HEK293 (cell line): Measurements from ENCODE around the gene HOXB1.
A peak's percentile ranks its signal among the peaks of the same experiment; 100 is the strongest.

Source experiments
- CTCF ChIA-PET: fragments of 350-600 bp; formaldehyde crosslinking; extraction: SDS; loops from one replicate; lab custom pipeline; 2021; ENCODE audit warnings: antibody characterized with exemption; lab: Yijun Ruan, JAX
- POLR2A ChIA-PET: fragments of 300-600 bp; formaldehyde crosslinking; extraction: SDS; loops from one replicate; lab custom pipeline; 2020; ENCODE audit warnings: antibody characterized with exemption, inconsistent platforms; lab: Yijun Ruan, JAX
- H3K27ac ChIP-seq: fragments of 200-500 bp; sonication (Bioruptor generic); 2 replicates; pipeline ENCODE4 v1.5.1; 2014; ENCODE audit warnings: low read depth, low read length, control low read depth, inconsistent platforms; ENCODE audit errors: extremely low read depth
- H3K36me3 ChIP-seq, 2 experiments: fragments of 200-500 bp in 1 of 2; sonication (Bioruptor generic) in 1 of 2; 1 replicate in 1 of 2; 2 replicates in 1 of 2; pipeline ENCODE4 v1.5.1; 2014 to 2017; ENCODE audit warnings: inconsistent platforms in 2 of 2, low read length in 2 of 2; ENCODE audit not compliant: control insufficient read depth in 2 of 2, insufficient read depth in 1 of 2
- H3K4me1 ChIP-seq: fragments of 200-500 bp; sonication (Bioruptor generic); 2 replicates; pipeline ENCODE4 v1.5.1; 2014; ENCODE audit warnings: mild to moderate bottlenecking, low read length, inconsistent platforms; ENCODE audit not compliant: control insufficient read depth, insufficient read depth
- H3K4me3 ChIP-seq: 2 replicates; pipeline ENCODE4 v1.5.1; 2011; ENCODE audit warnings: low read depth, mild to moderate bottlenecking, control low read depth, low read length, moderate library complexity
- H3K9me3 ChIP-seq: fragments of 200-500 bp; sonication (Bioruptor generic); 2 replicates; pipeline ENCODE4 v1.5.1; 2014; ENCODE audit warnings: low read depth, low read length, inconsistent platforms; ENCODE audit not compliant: control insufficient read depth, insufficient read depth
- EGR2 ChIP-seq: fragments of 450-650 bp; formaldehyde crosslinking; IDR thresholded peaks from 2 replicates; pipeline ENCODE4 v1.5.1; 2016; ENCODE audit warnings: low read depth, missing biosample characterization, missing genetic modification characterization
- FEZF1 ChIP-seq: fragments of 450-650 bp; formaldehyde crosslinking; IDR thresholded peaks from 2 replicates; pipeline ENCODE4 v1.5.1; 2016; ENCODE audit warnings: missing biosample characterization, missing genetic modification characterization
- HOXD13 ChIP-seq: sonication (generic); formaldehyde crosslinking; IDR thresholded peaks from 2 replicates; pipeline ENCODE4 v1.8.0; 2022; ENCODE audit warnings: missing genetic modification reagents, borderline replicate concordance
- KLF7 ChIP-seq: fragments of 450-650 bp; formaldehyde crosslinking; IDR thresholded peaks from 2 replicates; pipeline ENCODE4 v1.5.1; 2016; ENCODE audit warnings: missing biosample characterization, missing genetic modification characterization, borderline replicate concordance
- SP2 ChIP-seq: fragments of 450-650 bp; formaldehyde crosslinking; IDR thresholded peaks from 2 replicates; pipeline ENCODE4 v1.5.1; 2016; ENCODE audit warnings: missing biosample characterization, missing genetic modification characterization
- SP3 ChIP-seq: fragments of 450-650 bp; formaldehyde crosslinking; IDR thresholded peaks from 2 replicates; pipeline ENCODE4 v1.5.1; 2016; ENCODE audit warnings: missing biosample characterization, missing genetic modification characterization
- ZBTB48 ChIP-seq: fragments of 450-650 bp; formaldehyde crosslinking; IDR thresholded peaks from 2 replicates; pipeline ENCODE4 v1.5.1; 2016; ENCODE audit warnings: missing biosample characterization, missing genetic modification characterization
- ZFHX2 ChIP-seq: fragments of 450-650 bp; formaldehyde crosslinking; conservative IDR thresholded peaks from 2 replicates; pipeline ENCODE4 v1.5.1; 2016; ENCODE audit warnings: missing biosample characterization, missing genetic modification characterization
- ZNF2 ChIP-seq: fragments of 450-650 bp; formaldehyde crosslinking; IDR thresholded peaks from 2 replicates; pipeline ENCODE4 v1.5.1; 2016; ENCODE audit warnings: missing biosample characterization, missing genetic modification characterization
- ZNF214 ChIP-seq: fragments of 450-650 bp; formaldehyde crosslinking; IDR thresholded peaks from 2 replicates; pipeline ENCODE4 v1.5.1; 2017; ENCODE audit warnings: missing biosample characterization, mild to moderate bottlenecking, missing genetic modification characterization, borderline replicate concordance
- ZNF223 ChIP-seq: fragments of 450-650 bp; formaldehyde crosslinking; IDR thresholded peaks from 2 replicates; pipeline ENCODE4 v1.5.1; 2016; ENCODE audit warnings: missing biosample characterization, missing genetic modification characterization
- ZNF292 ChIP-seq: fragments of 450-650 bp; formaldehyde crosslinking; IDR thresholded peaks from 2 replicates; pipeline ENCODE4 v1.5.1; 2016; ENCODE audit warnings: low read depth, missing biosample characterization, missing genetic modification characterization, borderline replicate concordance
- ZNF335 ChIP-seq: fragments of 450-650 bp; formaldehyde crosslinking; conservative IDR thresholded peaks from 2 replicates; pipeline ENCODE4 v1.5.1; 2016; ENCODE audit warnings: missing biosample characterization, missing genetic modification characterization
- ZNF596 ChIP-seq: fragments of 450-650 bp; IDR thresholded peaks from 2 replicates; pipeline ENCODE4 v1.5.0; 2018; ENCODE audit warnings: missing biosample characterization, mild to moderate bottlenecking, missing genetic modification characterization, moderate library complexity
- ZNF600 ChIP-seq: fragments of 450-650 bp; formaldehyde crosslinking; IDR thresholded peaks from 2 replicates; pipeline ENCODE4 v1.5.1; 2016; ENCODE audit warnings: missing biosample characterization, missing genetic modification characterization
- ZNF629 ChIP-seq: fragments of 450-650 bp; formaldehyde crosslinking; IDR thresholded peaks from 2 replicates; pipeline ENCODE4 v1.5.1; 2017; ENCODE audit warnings: missing biosample characterization, missing genetic modification characterization
- ZSCAN30 ChIP-seq: fragments of 450-650 bp; IDR thresholded peaks from 2 replicates; pipeline ENCODE4 v1.5.1; 2018; ENCODE audit warnings: missing biosample characterization, mild to moderate bottlenecking, missing genetic modification characterization, moderate library complexity
- TF ChIP-seq, protein P1 (sequence below): fragments of 450-650 bp; formaldehyde crosslinking; IDR thresholded peaks from 2 replicates; pipeline ENCODE4 v1.5.1; 2016; ENCODE audit warnings: missing biosample characterization, missing genetic modification characterization
- TF ChIP-seq, protein P2 (sequence below): fragments of 450-650 bp; formaldehyde crosslinking; optimal IDR thresholded peaks from 2 replicates; pipeline ENCODE3; 2016; ENCODE audit warnings: missing biosample characterization, mild to moderate bottlenecking, missing genetic modification characterization
- TF ChIP-seq, protein P3 (sequence below): fragments of 450-650 bp; formaldehyde crosslinking; IDR thresholded peaks from 2 replicates; pipeline ENCODE4 v1.5.1; 2016; ENCODE audit warnings: missing biosample characterization, missing genetic modification characterization

HOXB1 gene

DNA sequence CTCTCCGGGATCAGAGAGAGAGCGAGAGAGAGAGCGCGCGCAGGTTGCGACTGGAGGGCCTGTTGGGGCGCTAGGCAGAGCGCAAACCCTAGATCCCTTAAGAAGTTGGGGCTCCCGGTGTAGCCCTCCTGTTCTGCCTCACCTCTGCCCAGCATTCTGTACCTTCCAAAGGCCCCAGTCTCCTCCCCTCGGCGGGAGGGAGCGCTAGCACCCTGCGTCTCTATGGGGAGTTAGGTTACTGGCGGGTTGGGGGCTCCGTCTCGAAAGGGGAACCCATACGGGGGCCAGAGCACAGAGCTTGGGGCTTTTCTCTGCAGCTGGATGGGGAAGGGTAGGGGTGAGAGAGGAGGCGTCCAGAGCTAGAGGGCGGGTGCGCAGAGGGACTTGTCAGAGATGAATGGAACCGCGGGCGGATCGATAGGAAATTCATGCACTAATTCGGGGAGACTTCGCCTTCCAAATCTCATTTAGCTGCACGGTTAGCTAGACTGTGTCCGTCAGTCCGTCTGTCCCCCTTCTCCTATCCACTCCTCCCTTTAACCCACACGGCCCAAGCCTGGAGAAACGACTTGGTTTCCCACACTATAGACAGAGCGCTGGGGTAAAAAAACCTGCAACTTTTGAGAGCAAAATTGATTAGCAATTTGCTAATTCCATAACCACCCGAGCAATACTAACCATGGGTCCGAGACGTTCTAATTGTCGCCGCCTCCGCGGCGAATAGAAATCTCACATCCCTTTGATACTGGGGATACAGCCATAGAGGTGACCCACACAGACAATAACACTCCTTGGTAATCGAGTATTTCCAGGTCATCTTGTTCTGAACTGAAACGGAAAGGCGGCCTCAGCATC lies 48.0 kb upstream of the HOXB1 start:
- peaks cover 0 to 13% of the 10 kb centered on the region in 2 experiments; a peak in 2 of 3 replicates for H3K36me3 ChIP-seq
- H3K27ac ChIP-seq: peak overlapping the region; percentile 91
- POLR2A ChIA-PET: interaction anchor here (0.9 to 4.1 kb wide), 3 partner anchors 9 to 35 kb away, joined by 3 to 14 read pairs (median 3); no protein-coding TSS in a partner anchor
- H3K4me3 ChIP-seq: peak overlapping the region; percentile 52
- TF ChIP-seq ZNF596 (tag by site-specific recombination): peak; percentile 79
- TF ChIP-seq ZNF600 (tag by site-specific recombination): peak; percentile 61
- TF ChIP-seq ZNF292 (tag by site-specific recombination): no peak
- peak; percentile 31; the same call in 1 of the 2 replicates for TF ChIP-seq ZFHX2 (tag by site-specific recombination)
- no peak for TF ChIP-seq ZNF223
- TF ChIP-seq ZNF629: no peak
- TF ChIP-seq EGR2 (tag by site-specific recombination): 0 out of 2 replicates have a peak, but pooled peaks have one; percentile 15
- TF ChIP-seq, protein P1, sequence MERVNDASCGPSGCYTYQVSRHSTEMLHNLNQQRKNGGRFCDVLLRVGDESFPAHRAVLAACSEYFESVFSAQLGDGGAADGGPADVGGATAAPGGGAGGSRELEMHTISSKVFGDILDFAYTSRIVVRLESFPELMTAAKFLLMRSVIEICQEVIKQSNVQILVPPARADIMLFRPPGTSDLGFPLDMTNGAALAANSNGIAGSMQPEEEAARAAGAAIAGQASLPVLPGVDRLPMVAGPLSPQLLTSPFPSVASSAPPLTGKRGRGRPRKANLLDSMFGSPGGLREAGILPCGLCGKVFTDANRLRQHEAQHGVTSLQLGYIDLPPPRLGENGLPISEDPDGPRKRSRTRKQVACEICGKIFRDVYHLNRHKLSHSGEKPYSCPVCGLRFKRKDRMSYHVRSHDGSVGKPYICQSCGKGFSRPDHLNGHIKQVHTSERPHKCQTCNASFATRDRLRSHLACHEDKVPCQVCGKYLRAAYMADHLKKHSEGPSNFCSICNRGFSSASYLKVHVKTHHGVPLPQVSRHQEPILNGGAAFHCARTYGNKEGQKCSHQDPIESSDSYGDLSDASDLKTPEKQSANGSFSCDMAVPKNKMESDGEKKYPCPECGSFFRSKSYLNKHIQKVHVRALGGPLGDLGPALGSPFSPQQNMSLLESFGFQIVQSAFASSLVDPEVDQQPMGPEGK: 0 out of 2 replicates have a peak, but pooled peaks have one; percentile 13
- TF ChIP-seq, all 188 proteins: peak for 5
- CTCF ChIA-PET: interaction anchor here (0.8 kb wide), 1 partner anchor 9 kb away, joined by 3 read pairs; no protein-coding TSS in a partner anchor
- Histone ChIP-seq H3K4me1 (peaks cover 68% of the 10 kb centered on the region), H3K9me3 (no peaks in the 10 kb centered on the region)

DNA sequence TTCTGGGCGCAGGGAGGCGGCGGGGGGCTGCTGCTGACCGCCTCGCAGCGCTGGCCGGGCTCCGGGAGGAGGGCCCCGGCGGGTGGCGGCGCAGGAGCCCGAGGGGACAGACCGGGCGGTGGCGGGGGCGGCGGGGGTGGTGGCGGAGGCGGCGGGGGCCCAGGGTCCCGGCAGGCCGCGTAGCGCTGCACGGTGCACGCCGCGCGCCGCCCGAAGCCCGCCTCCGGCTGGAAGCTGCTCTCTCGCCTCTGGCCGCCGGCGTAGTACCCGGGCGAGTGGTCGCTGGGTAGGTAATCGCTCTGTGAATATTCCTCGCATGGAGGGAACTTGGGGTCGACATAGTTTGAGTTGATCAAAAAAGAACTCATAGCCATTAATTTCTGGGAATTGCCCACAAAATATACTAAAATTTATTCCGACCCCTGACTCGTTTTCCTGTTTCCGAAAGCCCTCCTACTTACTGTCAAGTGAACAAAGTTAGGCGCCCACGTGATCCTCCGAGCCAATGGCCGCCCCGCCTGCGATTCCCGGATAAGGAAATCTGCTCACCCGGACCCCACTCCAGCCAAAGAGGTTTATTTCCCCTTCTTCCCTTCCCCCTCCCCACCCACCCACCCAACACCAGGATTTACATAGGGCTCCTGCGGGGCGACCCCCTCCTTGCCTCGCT lies 47.3 kb upstream of the HOXB1 start, which contains the start of gene HOXB4:
HOXB4 (minus strand) TSS at position 405 of the 670 bp plus-strand sequence; CDS start at position 374, 31 bp downstream.
- Histone ChIP-seq H3K36me3 (peaks cover 0 to 10% of the 10 kb centered on the region in 2 experiments; a peak in 2 of 3 replicates), H3K27ac (peak within 1 kb of the TSS; percentile 93), H3K9me3 (no peaks in the 10 kb centered on the region), H3K4me1 (peaks cover 68% of the 10 kb centered on the region), H3K4me3 (peak within 1 kb of the TSS; percentile 52)
- ChIA-PET POLR2A (interaction anchor here (0.6 to 4.1 kb wide), 8 partner anchors 9 to 1658 kb away, joined by 3 to 26 read pairs (median 6); no protein-coding TSS in a partner anchor), CTCF (interaction anchor here (0.7 kb wide), 1 partner anchor 59 kb away, joined by 3 read pairs; no protein-coding TSS in a partner anchor)
- no peak for TF ChIP-seq ZNF214 (tag by site-specific recombination)
- TF ChIP-seq ZBTB48 (tag by site-specific recombination): peak; percentile 67; the same call in 1 of the 2 replicates
- no peak for TF ChIP-seq KLF7
- TF ChIP-seq ZNF2 (tag by site-specific recombination): no peak
- TF ChIP-seq, protein P2, sequence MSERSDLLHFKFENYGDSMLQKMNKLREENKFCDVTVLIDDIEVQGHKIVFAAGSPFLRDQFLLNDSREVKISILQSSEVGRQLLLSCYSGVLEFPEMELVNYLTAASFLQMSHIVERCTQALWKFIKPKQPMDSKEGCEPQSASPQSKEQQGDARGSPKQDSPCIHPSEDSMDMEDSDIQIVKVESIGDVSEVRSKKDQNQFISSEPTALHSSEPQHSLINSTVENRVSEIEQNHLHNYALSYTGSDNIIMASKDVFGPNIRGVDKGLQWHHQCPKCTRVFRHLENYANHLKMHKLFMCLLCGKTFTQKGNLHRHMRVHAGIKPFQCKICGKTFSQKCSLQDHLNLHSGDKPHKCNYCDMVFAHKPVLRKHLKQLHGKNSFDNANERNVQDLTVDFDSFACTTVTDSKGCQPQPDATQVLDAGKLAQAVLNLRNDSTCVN (tag by site-specific recombination): peak; percentile 34
- peak; percentile 45 for TF ChIP-seq SP2 (tag by site-specific recombination)
- TF ChIP-seq, protein P3, sequence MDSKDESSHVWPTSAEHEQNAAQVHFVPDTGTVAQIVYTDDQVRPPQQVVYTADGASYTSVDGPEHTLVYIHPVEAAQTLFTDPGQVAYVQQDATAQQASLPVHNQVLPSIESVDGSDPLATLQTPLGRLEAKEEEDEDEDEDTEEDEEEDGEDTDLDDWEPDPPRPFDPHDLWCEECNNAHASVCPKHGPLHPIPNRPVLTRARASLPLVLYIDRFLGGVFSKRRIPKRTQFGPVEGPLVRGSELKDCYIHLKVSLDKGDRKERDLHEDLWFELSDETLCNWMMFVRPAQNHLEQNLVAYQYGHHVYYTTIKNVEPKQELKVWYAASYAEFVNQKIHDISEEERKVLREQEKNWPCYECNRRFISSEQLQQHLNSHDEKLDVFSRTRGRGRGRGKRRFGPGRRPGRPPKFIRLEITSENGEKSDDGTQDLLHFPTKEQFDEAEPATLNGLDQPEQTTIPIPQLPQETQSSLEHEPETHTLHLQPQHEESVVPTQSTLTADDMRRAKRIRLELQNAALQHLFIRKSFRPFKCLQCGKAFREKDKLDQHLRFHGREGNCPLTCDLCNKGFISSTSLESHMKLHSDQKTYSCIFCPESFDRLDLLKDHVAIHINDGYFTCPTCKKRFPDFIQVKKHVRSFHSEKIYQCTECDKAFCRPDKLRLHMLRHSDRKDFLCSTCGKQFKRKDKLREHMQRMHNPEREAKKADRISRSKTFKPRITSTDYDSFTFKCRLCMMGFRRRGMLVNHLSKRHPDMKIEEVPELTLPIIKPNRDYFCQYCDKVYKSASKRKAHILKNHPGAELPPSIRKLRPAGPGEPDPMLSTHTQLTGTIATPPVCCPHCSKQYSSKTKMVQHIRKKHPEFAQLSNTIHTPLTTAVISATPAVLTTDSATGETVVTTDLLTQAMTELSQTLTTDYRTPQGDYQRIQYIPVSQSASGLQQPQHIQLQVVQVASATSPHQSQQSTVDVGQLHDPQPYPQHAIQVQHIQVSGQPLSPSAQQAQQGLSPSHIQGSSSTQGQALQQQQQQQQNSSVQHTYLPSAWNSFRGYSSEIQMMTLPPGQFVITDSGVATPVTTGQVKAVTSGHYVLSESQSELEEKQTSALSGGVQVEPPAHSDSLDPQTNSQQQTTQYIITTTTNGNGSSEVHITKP (tag by site-specific recombination): no peak
- TF ChIP-seq ZNF335 (tag by site-specific recombination): peak; percentile 35; the same call in 1 of the 2 replicates
- 0 out of 2 replicates have a peak, but pooled peaks have one; percentile 1 for TF ChIP-seq HOXD13 (CRISPR knock-in tag)
- 0 out of 2 replicates have a peak, but pooled peaks have one; percentile 8 for TF ChIP-seq ZSCAN30 (tag by site-specific recombination)
- peak; percentile 75 for TF ChIP-seq FEZF1 (tag by site-specific recombination)
- 0 out of 2 replicates have a peak, but pooled peaks have one; percentile 22 for TF ChIP-seq SP3
